Renal cortex interstitium (tissue), 11 donors: ENCODE results near the gene CYSTM1. TPM values are rescaled to one million over a fixed set of nuclear protein-coding genes. Genes with fewer than 3 reads are reported as not detected.

Experiments used
- DNase-seq, 11 donors: peaks; one replicate each; pipeline ENCODE4 v3.0.0-alpha.2; 2013; ENCODE audit warnings: low read depth in 9 of 11, low spot score in 4 of 11; ENCODE audit errors: extremely low read depth in 1 of 11
- polyA plus RNA-seq, 3 donors: library from polyadenylated mRNA; unstranded; fragments of 120-200 nt; gene quantifications; one replicate each; pipeline ENCODE4 v1.2.1, GENCODE V29; 2013; ENCODE audit not compliant: insufficient read length in 3 of 3

CYSTM1 gene
- polyA plus RNA-seq, 3 donors = 51.3 to 89.7 (median 63.8) TPM

DNA sequence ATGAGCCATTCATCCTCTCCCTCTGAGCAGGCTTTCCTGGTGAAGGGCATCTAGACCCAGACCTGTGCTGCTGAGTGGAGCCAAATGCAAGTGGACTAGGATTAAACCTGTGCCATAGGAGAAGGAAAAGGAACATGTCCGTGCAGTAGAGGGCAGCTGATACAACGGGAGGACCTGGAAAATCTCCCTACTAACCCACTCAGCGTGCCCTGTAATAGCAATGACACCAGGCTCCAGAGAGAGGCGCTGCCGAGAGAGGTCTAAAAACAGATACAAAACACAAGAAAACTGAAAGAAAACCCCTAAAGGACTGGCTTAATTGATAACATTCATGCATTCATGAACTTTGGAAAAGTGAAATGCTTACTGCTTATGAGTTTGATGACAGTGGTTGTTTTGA, 67.1 kb downstream of the CYSTM1 start:
- no peak for DNase-seq

DNA sequence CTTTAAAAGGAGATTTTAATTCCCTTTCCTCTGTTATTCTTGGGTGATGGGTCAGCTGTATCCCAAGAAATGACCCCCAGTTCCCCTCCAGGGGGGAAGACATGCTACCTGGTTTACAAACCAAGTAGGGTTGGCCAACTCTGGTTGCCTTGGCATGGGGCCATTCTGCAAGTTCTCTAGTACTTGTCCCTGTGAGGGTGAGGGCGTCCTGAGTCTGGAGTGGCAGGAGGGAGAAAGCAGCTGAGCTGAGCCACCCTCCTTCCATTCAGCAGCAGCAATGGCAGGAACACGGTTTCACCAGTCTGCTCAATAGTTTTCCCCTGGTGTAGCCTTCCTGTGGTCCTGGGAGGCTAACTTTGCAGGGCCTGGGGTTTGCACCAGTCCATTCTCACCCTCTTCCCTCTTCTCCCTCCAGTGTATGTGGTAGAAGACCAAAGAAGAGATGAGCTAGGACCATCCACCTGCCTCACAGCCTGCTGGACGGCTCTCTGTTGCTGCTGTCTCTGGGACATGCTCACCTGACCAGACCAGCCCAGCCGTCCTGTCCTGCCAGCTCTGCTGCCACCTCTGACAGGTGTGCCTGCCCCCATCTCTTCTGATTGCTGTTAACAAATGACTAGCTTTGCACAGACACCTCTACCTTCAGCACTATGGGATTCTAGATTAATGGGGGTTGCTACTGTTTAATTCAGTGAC, 68.0 kb downstream of the CYSTM1 start:
- no peak for DNase-seq

DNA sequence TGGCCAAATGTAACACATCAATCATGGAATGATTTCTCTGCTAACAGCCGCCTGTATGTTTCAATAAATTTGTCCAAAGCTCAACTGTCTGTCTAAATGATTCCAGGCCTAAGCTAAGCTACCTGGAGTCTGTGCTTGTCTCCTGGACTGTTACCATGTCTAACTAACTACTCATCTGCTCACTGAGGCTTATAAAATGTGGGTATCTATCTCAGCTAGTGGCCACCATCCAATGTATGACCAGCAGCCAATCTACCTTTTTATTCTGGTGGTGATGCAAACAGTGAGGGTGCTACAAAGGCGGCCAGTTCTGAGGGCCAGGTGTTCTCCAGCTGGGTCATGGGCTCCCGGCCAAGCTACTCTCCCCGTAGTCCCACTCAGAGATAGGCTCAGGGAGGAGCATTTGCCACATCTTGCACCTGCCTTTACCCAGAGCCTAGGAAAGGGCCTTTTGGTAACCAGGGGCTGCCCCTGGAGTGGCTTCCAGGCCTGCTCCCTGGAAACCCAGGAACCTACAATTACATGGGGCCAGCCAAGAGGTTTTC, 68.8 kb downstream of the CYSTM1 start:
- DNase-seq = no peak

DNA sequence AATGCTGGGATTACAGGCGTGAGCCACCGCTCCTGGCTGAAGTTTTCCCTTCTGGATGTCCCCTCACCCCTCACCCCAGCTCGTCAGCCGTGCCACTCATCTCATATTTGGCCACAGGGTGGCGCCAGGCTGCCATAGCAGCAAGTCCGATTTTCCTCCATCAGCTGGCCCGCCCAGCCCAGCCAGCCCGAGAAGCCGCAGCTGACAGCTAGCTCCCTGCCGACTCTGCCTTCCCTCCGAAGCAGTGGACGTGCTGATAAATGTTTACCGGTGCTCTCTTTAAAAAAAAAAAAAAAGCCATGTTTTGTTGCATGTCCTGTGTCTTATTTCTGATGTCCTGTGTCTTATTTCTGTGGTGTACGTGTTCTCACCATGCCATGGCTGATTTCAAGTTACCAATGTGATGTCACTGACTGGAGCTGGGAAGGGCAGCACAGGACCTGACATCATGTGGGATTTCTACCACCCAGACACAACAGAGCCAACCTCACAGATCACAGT, 69.6 kb downstream of the CYSTM1 start:
- peak in 10 of 11 donors; percentile 74 to 87 (median 81) for DNase-seq

DNA sequence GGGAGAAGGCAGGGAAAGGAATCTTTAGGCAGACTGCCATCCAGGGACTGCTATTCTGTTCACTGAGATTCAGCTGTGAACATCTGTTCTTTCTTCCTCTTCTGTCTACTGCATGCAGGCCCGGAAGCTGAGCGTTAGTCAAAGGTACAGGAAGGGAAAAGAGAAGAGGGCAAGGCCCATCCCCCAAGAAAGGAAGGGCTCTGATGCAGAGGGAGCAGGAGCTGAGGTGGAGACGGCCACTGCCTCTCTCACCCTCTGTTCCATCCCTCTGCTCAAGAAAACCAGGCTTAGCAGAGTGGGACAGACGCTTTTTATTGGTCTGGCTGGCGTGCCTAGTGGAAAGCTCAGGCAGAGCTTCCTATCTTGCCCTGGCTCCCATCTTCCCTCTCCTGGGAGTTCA, 70.4 kb downstream of the CYSTM1 start:
- no peak for DNase-seq

DNA sequence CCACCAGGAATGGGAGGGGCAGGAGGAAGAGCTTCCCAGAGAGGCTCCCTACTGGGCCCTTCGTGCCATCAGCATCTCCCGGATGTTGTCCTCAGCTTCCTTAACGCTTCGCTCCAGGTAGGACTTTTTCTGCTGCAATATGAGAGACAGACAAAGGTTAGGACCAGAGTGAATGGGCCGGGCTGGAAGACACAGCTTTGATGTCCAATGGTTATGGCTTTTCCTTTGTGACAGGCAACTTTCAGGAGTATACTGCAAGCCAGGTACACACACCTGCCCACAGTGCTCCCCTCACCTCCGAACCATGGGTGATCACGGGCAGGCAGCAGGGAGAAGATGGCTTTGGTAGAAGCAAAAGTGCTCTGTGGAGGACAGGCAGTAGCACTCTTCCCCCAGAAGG, 70.9 kb downstream of the CYSTM1 start:
- DNase-seq = no peak

DNA sequence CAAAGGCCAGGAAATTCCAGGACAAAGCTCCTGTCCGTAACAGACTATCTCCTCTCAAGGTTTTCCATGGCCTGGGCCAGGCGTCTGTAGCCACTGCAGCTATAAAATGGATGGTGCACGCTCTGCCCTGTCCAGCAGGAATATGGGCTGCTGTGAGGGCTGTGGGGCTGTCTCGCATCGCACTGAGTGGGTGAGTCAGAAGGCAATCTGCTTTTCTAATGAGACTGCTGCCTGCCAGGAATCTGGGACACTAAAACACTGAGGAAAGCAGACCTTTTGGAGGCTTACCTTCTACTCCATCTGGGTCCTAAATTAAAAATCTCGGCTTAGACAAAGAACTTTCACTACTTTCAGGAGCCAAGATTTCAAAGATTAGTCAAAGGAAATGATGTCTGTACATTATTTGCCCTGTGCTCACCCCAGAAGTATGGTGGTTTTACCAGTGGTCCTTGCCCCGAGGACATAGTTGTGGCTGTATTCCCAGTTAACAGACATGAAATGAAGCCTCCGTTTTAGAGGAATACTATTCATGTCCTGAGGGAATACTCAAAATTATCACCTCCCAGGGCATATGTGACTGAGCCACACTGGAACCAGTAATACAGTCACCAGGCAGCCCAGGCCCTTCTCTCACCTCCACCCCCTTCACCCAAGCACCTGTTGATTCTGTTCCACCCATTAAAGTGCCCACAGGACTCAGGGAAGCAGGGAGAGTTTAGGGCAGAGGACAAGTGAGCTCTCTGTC, 71.6 kb downstream of the CYSTM1 start:
- no peak for DNase-seq

DNA sequence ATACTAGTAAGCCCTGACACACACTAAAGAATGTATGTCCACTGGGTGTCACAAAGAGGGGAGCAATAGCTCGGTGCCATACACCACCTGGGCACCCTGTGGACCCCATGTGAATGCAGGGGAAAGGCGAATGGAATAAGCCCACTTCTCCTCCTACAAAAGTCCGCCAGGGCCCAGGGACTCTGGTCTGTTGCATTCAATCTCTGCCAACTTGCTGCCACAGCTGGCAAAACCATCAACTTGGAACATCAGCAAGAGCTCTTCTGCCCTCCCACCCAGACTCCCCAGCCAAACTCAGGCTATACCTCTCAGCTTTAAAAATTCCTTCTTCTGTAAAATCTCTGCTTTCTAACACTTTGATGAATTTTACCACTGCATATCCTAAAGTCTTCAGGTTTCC, 73.4 kb downstream of the CYSTM1 start:
- no peak for DNase-seq

DNA sequence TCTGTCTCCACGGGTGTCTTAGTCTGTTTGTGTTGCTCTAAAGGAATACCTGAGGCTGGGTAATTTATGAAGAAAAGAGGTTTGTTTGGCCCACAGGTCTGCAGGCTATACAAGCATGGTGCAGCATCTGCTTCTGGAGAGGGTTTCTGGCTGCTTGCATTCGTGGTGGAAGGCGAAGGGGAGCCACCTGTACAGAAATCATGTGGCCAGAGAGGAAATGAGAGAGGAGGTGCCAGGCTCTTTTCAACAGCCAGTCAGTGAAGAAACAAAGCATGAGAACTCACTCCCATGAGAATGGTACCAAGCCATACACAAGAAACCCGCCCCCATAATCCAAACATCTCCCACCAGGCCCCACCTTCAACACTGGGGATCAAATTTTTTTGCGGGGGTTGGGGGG, 74.5 kb downstream of the CYSTM1 start:
- DNase-seq = no peak

DNA sequence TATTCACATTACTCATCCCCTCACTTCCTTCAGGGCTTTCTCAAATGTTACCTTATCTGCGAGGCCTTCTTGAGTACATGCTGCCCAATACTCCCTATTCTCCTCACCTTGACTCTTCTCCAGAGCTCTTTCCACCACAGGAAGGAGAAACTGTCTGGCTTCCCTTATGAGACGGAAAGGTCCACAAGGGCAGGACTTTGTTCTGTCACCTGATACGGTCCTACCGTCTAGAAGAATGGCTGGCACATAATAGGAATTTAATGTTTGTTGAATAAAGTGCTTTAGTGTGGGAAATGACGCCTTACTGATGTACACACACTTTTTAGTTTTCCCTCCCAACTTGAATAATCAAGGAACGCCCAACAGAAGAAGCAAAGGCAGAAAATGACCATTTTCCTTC, 75.4 kb downstream of the CYSTM1 start:
- DNase-seq = no peak

DNA sequence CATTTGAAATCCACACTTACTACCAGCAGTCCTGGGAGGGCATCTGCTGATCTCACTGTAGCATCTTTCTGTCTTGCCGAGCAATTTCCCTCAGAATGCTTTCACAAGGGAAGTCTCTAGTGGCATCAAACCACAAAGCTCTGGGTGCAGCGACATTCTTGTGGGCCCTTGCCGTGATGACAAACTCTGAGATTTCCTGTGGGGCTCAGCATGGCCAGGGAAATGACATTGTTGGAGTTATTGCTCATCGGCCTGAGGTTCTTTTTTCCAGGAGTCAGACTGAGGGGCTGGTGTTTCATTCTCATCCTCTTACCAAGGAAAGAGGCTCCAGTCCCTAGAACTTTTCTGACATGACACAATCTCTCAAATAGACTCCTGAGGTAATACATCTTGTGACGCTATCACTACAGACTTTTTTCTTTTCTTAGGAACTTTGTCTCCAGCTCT, 76.6 kb downstream of the CYSTM1 start:
- no peak for DNase-seq

DNA sequence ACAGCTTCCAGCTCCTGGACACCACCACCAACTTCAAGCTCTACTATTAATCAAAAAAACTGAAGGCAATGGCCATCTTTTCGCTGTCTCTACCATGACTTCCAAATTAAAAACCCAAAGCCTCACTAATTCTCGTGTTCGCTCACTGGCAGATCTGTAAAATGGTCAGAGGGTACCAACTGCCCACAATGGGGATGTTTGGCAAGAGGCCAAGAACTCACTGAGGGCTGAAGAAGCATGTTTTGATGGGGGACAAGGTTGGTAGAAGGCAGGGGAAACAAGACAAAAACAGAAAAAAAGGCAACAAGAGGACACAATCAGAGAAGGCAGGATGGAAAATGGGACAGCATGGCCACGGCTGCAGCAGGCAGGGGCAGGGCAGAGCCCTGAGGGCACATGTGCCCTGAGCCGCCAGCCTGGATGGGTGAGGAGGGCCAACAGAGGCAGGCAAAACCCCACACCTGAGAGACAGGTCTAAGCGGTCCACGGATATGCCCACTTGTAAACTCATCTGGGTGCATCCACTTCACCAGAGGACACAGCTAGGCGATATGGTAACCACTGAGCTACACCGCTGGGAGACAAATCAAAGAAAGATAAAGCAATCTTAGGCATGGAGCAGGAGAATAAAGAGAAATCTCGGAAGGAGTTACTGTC, 77.6 kb downstream of the CYSTM1 start:
- DNase-seq = no peak

DNA sequence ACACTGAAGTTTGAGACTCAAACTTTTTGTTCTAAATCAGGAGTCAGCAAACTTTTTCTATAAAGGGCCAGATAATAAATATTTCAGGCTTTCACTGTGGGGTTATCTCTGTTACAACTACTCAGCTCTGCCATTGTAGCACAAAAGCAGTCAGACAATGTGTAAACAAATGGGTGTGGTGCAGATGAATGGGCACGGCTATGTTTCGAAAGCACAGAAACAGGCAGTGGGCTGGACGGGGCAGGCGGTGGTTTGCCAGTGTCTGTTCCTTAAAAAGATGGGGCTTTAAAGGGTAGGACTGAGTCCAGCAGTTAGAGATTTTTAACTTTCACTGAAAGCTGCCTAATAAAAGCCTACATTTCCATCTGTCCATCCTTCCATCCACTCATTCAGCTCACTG, 79.0 kb downstream of the CYSTM1 start:
- no peak for DNase-seq

DNA sequence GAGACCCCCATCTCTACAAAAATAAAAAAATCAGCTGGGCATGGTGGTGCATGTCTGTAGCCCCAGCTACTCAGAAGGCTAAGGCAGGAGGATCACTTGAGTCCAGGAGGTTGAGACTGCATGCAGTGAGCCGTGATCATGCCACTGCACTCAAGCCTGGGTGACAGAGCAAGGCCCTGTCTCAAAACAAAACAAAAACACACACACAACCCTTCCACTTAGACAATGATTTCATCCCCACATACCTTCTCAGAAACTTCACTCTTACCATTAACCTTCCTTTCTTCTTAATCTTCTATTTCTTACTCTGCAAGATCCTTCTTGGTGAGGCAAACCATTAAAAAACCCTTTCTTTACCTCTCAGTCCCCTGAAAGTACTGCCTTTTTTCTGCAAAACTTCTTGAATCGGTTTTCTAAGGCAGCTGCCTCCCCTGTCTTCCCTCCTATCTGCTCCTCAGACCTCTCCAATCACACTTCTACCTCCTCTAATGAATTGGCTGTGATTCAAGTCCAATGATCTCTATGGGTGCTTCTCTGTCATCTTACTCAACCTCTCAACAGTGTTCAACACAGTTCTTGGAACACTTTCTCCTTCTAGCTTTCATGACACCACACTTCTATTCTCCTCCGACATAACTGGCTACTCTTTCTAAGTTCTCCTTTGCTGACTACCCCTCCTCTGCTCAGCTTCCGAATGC, 80.6 kb downstream of the CYSTM1 start:
- no peak for DNase-seq

DNA sequence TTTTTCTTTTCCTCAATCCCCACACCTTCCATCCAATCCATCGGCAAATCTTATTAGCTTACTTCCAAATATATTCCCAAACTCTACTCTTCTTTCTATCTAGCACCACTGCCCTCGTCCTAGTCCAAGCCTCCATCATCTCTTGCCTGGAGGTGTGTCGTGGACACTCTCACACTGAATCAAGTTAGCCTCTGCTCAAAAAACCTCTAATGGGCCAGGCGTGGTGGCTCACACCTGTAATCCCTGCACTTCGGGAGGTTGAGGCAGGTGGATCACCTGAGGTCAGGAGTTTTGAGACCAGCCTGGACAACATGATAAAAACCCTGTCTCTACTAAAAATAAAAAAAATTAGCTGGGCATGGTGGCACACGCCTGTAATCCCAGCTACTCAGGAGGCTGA, 81.7 kb downstream of the CYSTM1 start:
- DNase-seq = no peak

DNA sequence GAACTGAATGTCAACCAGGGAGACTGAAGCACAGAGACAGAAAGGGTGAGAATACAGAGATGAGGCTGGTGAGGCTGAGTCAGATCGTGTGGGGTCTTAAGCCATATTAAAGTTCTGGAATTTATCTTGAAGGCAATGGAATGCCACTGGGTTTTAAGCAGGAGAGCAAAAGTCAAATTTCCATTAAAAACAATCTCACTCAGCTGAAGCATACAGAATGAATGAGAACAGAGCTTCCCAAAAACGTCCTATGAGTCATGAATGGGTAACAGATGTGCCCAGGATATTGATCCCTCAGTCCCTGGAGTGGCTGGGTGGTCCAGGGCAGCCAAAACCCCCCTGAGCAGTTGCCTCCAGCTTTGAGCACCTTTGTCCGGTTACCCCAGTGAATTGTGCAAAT, 83.0 kb downstream of the CYSTM1 start:
- DNase-seq = no peak

DNA sequence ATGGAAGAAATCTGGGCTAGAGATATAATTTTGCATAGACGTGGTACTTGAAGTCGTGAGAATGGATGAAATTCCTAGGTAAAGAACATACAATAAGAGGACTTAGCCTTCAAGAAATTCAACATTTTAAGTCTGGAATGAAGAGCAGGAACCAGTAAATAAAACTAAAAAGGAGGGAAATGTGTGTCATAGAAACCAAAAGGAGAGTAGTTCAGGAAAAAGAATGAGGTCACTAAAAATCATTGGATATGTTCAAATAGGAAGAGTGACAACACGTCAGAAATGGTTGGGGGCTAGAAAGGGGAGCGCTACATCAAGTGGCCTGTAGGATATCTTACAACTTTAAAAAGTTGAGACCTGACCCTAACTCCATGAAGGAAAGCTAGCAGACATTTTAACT, 83.9 kb downstream of the CYSTM1 start:
- DNase-seq = no peak

DNA sequence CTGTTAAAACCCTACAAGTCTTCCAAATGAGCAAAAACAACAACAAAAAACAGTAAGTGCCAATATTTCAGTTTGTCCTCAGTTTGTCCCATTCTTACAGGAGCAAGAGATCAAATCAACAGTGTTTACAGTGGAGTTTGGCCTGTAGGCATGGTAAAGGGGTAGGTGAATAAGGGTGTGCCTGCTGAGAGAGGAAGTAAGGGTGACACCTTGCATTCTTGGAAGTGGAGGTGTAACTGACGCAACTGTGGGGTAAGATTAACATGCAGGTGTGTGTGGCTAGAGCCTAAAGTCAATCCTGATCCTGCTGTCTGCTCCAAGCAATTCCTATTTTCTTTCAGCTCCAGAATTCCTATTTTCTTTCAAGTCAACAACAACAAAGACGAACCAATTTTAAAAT, 84.5 kb downstream of the CYSTM1 start:
- no peak for DNase-seq

DNA sequence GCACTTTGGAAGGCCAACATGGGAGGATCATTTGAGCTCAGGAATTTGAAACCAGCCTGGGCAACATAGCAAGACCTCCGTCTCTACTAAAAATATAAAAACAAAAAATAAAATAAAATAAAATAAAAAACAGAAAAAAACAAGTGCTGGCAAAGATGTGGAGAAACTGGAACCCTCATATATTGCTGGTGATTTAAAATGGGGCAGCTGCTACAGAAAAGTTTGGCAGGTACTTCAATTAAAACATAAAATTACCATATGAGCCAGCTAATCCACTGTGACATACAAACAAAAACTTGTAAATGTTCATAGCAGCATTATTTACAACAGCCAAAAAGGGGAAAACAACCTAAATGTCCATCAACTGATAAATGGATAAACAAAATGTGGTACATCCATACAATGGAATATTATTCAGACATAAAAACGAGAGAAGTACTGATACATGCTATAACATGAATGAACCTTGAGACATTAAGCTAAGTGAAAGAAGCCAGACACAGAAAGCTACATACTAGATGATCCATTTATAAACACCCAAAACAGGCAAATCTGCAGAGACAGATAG, 85.2 kb downstream of the CYSTM1 start:
- DNase-seq = no peak
